ENCODE results near the gene CSTF1. TPM values are rescaled to one million over a fixed set of nuclear protein-coding genes. Genes with fewer than 3 reads are reported as not detected.

CSTF1 gene
- total and polyA plus RNA-seq, 2 of the 4 experiments (the other 2 are of a cell fraction): 48.8 to 105 TPM

DNA sequence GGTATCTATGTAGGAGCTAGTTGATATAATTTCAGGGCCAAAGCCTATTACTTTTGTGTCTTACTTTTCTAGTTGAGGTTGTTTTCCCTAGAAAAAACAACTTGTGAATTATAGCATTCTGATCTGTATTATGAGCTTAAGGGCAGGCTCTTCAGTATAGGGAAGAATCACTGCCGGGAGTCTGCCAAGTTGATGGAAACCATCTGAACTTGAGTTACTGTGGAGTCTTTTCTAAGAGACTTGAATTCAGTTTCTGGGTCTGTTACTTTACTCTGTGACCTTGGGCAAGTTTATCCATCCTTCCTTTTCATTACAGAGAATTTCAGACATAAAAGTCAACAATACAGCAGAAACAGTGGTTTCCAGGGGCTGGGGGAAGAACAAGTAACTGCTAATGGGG, 17.5 kb downstream of the CSTF1 start:
- Histone ChIP-seq H3K56ac (ENCODE audit: extremely low read depth, insufficient read depth, low read length) (no peak overlapping the region), H3K27me3 (ENCODE audit: control insufficient read depth, insufficient read depth, low read length) (no peaks in the 10 kb centered on the region), H3K23ac (ENCODE audit: low read depth, low read length) (peak overlapping the region; percentile 12; the same call in 1 of the 2 replicates), H3K27ac (ENCODE audit: insufficient read depth, low read length) (peak overlapping the region; percentile 69; the same call in 1 of the 2 replicates), H2BK120ac (ENCODE audit: low read depth, low read length) (peak overlapping the region; percentile 41), H3K4ac (ENCODE audit: low read depth, low read length) (peak overlapping the region; percentile 9; the same call in 1 of the 2 replicates), H3K36me3 (ENCODE audit: control insufficient read depth, insufficient read depth, low read length) (peaks cover 15% of the 10 kb centered on the region), H3K9me3 (ENCODE audit: control insufficient read depth, insufficient read depth, low read length) (no peaks in the 10 kb centered on the region), H2AK5ac (ENCODE audit: low read depth, low read length) (0 out of 2 replicates have a peak overlapping the region, but pooled peaks have one; percentile 13), H4K8ac (ENCODE audit: low read depth in 2 of 2, low read length in 2 of 2) (peak overlapping the region in 1 of 2 experiments; percentile 67; a peak in 1 of 4 replicates), H3K79me1 (ENCODE audit: low read depth in 1 of 2, low read length in 2 of 2) (peaks cover 20 to 49% of the 10 kb centered on the region in 2 experiments), H3K4me1 (ENCODE audit: control insufficient read depth, insufficient read depth, low read length) (peaks cover 15% of the 10 kb centered on the region), H2AK9ac (replicated peaks; ENCODE audit: low read depth, low read length, poor library complexity) (no peak overlapping the region), H3K9ac (ENCODE audit: low read depth, low read length) (no peak overlapping the region), H3K4me3 (ENCODE audit: insufficient read depth, low read depth, low read length) (no peak overlapping the region), H3K4me2 (ENCODE audit: low read depth, low read length) (no peak overlapping the region), H2BK20ac (ENCODE audit: low read depth, low read length) (peak overlapping the region; percentile 29; the same call in 1 of the 2 replicates), H4K5ac (ENCODE audit: low read depth, low read length) (peak overlapping the region; percentile 79; the same call in 1 of the 2 replicates), H3K14ac (replicated peaks; ENCODE audit: low read depth, low read length) (no peak overlapping the region), H2BK5ac (ENCODE audit: low read depth, low read length, poor library complexity, severe bottlenecking) (peak overlapping the region; percentile 50), H4K91ac (ENCODE audit: insufficient read depth, low read depth, low read length) (no peak overlapping the region), H4K20me1 (ENCODE audit: insufficient read depth, low read length) (no peaks in the 10 kb centered on the region), H2BK15ac (ENCODE audit: low read depth, low read length) (peak overlapping the region; percentile 28; the same call in 1 of the 3 replicates), H2AFZ (replicated peaks; ENCODE audit: low read length, poor library complexity) (no peak overlapping the region), H3K9me1 (ENCODE audit: insufficient read depth, low read length) (peaks cover 7% of the 10 kb centered on the region), H3K18ac (ENCODE audit: low read depth, low read length) (peak overlapping the region; percentile 79)
- ChIA-PET CTCF (interaction anchor here (0.5 kb wide), 1 partner anchor 456 kb away, joined by 4 read pairs; no protein-coding TSS in a partner anchor), POLR2A (ENCODE audit: unreplicated experiment) (no interaction called here)
- DNase-seq (no peak), ATAC-seq (ENCODE audit: low read depth) (no peak; the same call in 1 of the 2 replicates)
- dilution Hi-C loops (cut with HindIII; ENCODE audit: low sequenced_read_pairs, unreplicated experiment) (no loop called here), intact Hi-C loops (cut with micrococcal nuclease) (no loop called here), in situ Hi-C loops (cut with MboI; ENCODE audit: low sequenced_read_pairs) (no loop called here)
- BruUV-seq (replicated peaks): no TSS peak
- WGBS, 2 experiments (ENCODE audit: extremely low coverage in 2 of 2, insufficient read length in 1 of 2): 60% methylated on average over 1 of the region's 1 CpG; no CpG with 5 or more reads in 1 of the 2 experiments
- TF ChIP-seq, protein P1, sequence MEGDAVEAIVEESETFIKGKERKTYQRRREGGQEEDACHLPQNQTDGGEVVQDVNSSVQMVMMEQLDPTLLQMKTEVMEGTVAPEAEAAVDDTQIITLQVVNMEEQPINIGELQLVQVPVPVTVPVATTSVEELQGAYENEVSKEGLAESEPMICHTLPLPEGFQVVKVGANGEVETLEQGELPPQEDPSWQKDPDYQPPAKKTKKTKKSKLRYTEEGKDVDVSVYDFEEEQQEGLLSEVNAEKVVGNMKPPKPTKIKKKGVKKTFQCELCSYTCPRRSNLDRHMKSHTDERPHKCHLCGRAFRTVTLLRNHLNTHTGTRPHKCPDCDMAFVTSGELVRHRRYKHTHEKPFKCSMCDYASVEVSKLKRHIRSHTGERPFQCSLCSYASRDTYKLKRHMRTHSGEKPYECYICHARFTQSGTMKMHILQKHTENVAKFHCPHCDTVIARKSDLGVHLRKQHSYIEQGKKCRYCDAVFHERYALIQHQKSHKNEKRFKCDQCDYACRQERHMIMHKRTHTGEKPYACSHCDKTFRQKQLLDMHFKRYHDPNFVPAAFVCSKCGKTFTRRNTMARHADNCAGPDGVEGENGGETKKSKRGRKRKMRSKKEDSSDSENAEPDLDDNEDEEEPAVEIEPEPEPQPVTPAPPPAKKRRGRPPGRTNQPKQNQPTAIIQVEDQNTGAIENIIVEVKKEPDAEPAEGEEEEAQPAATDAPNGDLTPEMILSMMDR (conservative IDR thresholded peaks at IDR 0.05; ENCODE audit: low read depth, low read length): no peak
- TF ChIP-seq NFE2L2 (IDR thresholded peaks at IDR 0.05; ENCODE audit: low read depth, low read length) (no peak), RCOR1 (IDR thresholded peaks at IDR 0.05; ENCODE audit: insufficient replicate concordance, low read length) (no peak), MAZ (IDR thresholded peaks at IDR 0.05; ENCODE audit: borderline replicate concordance, low read depth, low read length) (no peak), FOS (IDR thresholded peaks at IDR 0.05; ENCODE audit: low read depth, low read length) (no peak), SMC3 (IDR thresholded peaks at IDR 0.05; ENCODE audit: low read depth, low read length) (no peak), CEBPB (IDR thresholded peaks at IDR 0.05; ENCODE audit: low read depth, low read length) (no peak), RFX5 (IDR thresholded peaks at IDR 0.05; ENCODE audit: low read depth, low read length) (no peak), RAD21 (IDR thresholded peaks at IDR 0.05; ENCODE audit: low read length) (no peak), MAFK (IDR thresholded peaks at IDR 0.05; ENCODE audit: low read depth, low read length) (no peak), MXI1 (IDR thresholded peaks at IDR 0.05; ENCODE audit: borderline replicate concordance, low read depth, low read length) (no peak), CHD1 (IDR thresholded peaks at IDR 0.05; ENCODE audit: low read depth, low read length) (no peak), BHLHE40 (IDR thresholded peaks at IDR 0.05; ENCODE audit: low read depth, low read length) (no peak), POLR2A (IDR thresholded peaks at IDR 0.05; ENCODE audit: low read depth, low read length) (no peak)
- TF ChIP-seq, protein P2, sequence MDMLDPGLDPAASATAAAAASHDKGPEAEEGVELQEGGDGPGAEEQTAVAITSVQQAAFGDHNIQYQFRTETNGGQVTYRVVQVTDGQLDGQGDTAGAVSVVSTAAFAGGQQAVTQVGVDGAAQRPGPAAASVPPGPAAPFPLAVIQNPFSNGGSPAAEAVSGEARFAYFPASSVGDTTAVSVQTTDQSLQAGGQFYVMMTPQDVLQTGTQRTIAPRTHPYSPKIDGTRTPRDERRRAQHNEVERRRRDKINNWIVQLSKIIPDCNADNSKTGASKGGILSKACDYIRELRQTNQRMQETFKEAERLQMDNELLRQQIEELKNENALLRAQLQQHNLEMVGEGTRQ (IDR thresholded peaks at IDR 0.05; ENCODE audit: low read depth, low read length): no peak
- TF ChIP-seq, protein P3, sequence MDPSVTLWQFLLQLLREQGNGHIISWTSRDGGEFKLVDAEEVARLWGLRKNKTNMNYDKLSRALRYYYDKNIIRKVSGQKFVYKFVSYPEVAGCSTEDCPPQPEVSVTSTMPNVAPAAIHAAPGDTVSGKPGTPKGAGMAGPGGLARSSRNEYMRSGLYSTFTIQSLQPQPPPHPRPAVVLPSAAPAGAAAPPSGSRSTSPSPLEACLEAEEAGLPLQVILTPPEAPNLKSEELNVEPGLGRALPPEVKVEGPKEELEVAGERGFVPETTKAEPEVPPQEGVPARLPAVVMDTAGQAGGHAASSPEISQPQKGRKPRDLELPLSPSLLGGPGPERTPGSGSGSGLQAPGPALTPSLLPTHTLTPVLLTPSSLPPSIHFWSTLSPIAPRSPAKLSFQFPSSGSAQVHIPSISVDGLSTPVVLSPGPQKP (IDR thresholded peaks at IDR 0.05; ENCODE audit: borderline replicate concordance, low read depth, low read length): no peak
